Suprapubic skin (tissue), 4 donors: ENCODE data around the gene EML1.

Experiments
- CTCF ChIP-seq, 2 donors: fragments of 200-600 bp in 1 of 2; fragments of 450-650 bp in 1 of 2; sonication (generic) in 1 of 2; IDR thresholded peaks; one replicate each; pipeline ENCODE4 v1.5.1; 2016 to 2019; ENCODE audit warnings: antibody characterized with exemption in 2 of 2, mild to moderate bottlenecking in 1 of 2, moderate library complexity in 1 of 2
- EP300 ChIP-seq: sonication (generic); formaldehyde crosslinking; IDR thresholded peaks from one replicate; pipeline ENCODE4 v1.6.1; 2017; ENCODE audit warnings: antibody characterized with exemption
- POLR2A ChIP-seq, 2 donors: fragments of 450-650 bp; IDR thresholded peaks; one replicate each; pipeline ENCODE4 v1.6.1; 2017; ENCODE audit warnings: antibody characterized with exemption in 2 of 2, mild to moderate bottlenecking in 2 of 2, moderate library complexity in 2 of 2
- POLR2AphosphoS5 ChIP-seq, 3 donors: sonication (generic); formaldehyde crosslinking; IDR thresholded peaks; one replicate each; pipeline ENCODE4 v1.6.1; 2017; ENCODE audit warnings: antibody characterized with exemption in 3 of 3

- TF ChIP-seq POLR2A (IDR thresholded peaks at IDR 0.05) (no peak), CTCF (IDR thresholded peaks at IDR 0.05) (no peak), POLR2AphosphoS5 (IDR thresholded peaks at IDR 0.05) (no peak), EP300 (no peak)
These were observed 159.2 kb downstream of the EML1 start for GRCh38 chr14:99952453-99952852.
